Mesothelial cell of epicardium (in vitro differentiated cells): Measurements from ENCODE around the gene RNF14. TPM values are rescaled to one million over a fixed set of nuclear protein-coding genes. Genes with fewer than 3 reads are reported as not detected.

Source experiments
- DNase-seq, 2 experiments: peaks; one replicate each; pipeline ENCODE4 v3.0.0; 2021; ENCODE audit warnings: low spot score in 2 of 2; ENCODE audit not compliant: unreplicated experiment in 2 of 2
- H3K27ac Mint-ChIP-seq: 2 replicates; pipeline ENCODE4 v1.8.0; 2021; ENCODE audit warnings: mixed read lengths
- H3K27me3 Mint-ChIP-seq: 2 replicates; pipeline ENCODE4 v1.8.0; 2021; ENCODE audit warnings: low read depth, mixed read lengths
- H3K36me3 Mint-ChIP-seq: 2 replicates; pipeline ENCODE4 v1.8.0; 2021; ENCODE audit warnings: mixed read lengths
- H3K4me1 Mint-ChIP-seq: 2 replicates; pipeline ENCODE4 v1.8.0; 2021; ENCODE audit warnings: mixed read lengths
- H3K4me3 Mint-ChIP-seq: 2 replicates; pipeline ENCODE4 v1.8.0; 2021; ENCODE audit warnings: mild to moderate bottlenecking, moderate library complexity, mixed read lengths
- H3K9me3 Mint-ChIP-seq: 2 replicates; pipeline ENCODE4 v1.8.0; 2021; ENCODE audit warnings: mixed read lengths
- total RNA-seq: library from RNA; stranded (reverse); gene quantifications from 3 replicates; pipeline ENCODE4 v1.2.1, GENCODE V29; 2021
- TF ChIP-seq, protein P1 (sequence below): fragments of 200-600 bp; sonication (generic); IDR thresholded peaks from one replicate; pipeline ENCODE4 v1.5.0; 2021; ENCODE audit warnings: antibody characterized with exemption; ENCODE audit not compliant: unreplicated experiment

Gene RNF14
- total RNA-seq, 1 donor from 2014 or later = 34.0 TPM

DNA sequence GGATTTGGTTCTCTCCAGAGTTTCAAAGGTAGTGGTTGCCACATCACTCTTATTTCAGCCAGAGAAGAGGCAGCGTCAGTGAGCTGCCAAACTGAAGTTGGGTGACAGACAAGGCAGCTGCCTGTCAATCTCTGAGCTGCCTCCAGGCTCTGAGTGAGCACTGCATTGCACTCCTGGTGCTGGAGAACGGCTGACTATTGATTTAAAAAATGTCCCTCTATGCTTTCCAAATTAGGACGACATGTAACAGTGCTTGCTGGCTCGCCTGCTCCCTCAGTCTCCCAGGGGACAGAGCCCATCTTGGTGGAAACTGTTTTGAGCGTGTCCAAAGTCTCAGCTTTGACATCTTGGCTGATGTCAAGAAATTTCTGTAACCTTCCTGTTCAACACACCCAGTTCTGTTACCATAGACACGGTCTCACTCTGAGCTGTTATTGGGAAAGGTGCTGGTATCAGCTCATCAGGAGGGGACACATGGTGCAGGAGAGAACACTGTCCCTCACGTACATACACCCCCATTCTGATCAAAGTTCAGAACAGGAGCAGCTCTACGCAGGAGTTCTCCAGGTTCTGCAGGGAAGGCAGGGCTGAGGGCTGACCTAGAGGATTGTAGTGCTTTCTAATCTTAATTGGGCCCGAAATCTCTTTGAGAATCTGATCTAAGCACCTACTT is 26.6 kb upstream of the RNF14 start:
- Mint-ChIP-seq H3K27me3 (peaks cover 1% of the 10 kb centered on the region), H3K4me1 (peaks cover 2% of the 10 kb centered on the region), H3K27ac (no peak overlapping the region), H3K9me3 (no peaks in the 10 kb centered on the region), H3K36me3 (no peaks in the 10 kb centered on the region), H3K4me3 (no peak overlapping the region)
- no peak for DNase-seq
- TF ChIP-seq, protein P1, sequence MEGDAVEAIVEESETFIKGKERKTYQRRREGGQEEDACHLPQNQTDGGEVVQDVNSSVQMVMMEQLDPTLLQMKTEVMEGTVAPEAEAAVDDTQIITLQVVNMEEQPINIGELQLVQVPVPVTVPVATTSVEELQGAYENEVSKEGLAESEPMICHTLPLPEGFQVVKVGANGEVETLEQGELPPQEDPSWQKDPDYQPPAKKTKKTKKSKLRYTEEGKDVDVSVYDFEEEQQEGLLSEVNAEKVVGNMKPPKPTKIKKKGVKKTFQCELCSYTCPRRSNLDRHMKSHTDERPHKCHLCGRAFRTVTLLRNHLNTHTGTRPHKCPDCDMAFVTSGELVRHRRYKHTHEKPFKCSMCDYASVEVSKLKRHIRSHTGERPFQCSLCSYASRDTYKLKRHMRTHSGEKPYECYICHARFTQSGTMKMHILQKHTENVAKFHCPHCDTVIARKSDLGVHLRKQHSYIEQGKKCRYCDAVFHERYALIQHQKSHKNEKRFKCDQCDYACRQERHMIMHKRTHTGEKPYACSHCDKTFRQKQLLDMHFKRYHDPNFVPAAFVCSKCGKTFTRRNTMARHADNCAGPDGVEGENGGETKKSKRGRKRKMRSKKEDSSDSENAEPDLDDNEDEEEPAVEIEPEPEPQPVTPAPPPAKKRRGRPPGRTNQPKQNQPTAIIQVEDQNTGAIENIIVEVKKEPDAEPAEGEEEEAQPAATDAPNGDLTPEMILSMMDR = no peak

DNA sequence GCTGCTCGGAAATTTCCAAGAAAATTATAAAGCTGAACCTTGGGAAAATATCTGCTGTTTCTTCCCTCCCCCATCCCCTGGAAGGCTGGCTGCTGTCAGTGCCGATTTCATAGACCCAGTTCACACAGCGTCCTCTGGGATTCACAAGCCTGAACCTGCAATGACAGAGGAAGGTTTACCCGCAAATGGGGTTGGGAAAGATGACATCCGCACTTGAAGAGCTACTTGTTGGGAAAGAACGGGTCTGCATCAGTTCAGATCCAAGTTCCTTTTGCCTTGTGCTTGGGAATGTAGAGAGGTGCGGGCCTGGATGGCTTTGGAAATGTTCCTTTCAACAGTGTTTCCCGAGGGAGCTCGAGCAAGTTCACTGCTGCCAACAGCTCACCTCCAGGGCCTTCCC is 24.8 kb upstream of the RNF14 start:
- TF ChIP-seq, protein P1 = no peak
- no peaks in the 10 kb centered on the region for H3K9me3 Mint-ChIP-seq

DNA sequence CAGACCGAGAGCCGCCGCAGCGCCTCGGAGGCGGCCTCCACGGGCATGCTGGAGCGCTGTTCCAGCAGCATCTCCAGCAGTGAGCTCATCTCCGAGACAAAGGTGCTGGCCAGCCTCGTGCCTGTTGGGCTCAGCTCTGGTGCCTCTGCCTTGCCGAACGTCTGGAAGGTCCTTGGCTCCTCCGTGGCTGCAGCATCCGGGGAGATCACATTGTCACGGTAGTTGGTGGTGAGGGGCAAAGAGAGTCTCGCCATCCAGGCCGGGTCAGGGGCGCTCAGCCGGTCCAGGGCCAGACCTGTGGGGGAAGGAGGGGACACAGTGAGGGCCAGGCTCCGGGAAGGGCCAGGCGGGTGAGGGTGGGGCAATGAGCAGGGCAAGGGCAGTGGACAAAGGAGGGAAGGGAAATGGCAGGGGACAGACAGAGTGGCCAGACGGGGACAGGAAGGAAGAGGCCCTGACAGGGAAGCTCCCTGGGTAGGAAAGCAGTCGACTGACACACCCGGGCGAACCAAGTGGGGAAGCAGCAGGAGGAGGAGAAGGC is 23.3 kb upstream of the RNF14 start:
- TF ChIP-seq, protein P1 = no peak
- no peaks in the 10 kb centered on the region for H3K36me3 Mint-ChIP-seq
- peak overlapping the region; percentile 30 for H3K27ac Mint-ChIP-seq
- no peaks in the 10 kb centered on the region for H3K9me3 Mint-ChIP-seq
- H3K4me1 Mint-ChIP-seq = peaks cover 2% of the 10 kb centered on the region
- no peak overlapping the region for H3K4me3 Mint-ChIP-seq
- peaks cover 1% of the 10 kb centered on the region for H3K27me3 Mint-ChIP-seq
- no peak for DNase-seq

More for the DNA sequence above, 24.8 kb upstream of the RNF14 start:
- Mint-ChIP-seq H3K4me3 (no peak overlapping the region), H3K27ac (no peak overlapping the region), H3K36me3 (no peaks in the 10 kb centered on the region), H3K4me1 (peaks cover 2% of the 10 kb centered on the region), H3K27me3 (peaks cover 1% of the 10 kb centered on the region)
- DNase-seq = no peak

DNA sequence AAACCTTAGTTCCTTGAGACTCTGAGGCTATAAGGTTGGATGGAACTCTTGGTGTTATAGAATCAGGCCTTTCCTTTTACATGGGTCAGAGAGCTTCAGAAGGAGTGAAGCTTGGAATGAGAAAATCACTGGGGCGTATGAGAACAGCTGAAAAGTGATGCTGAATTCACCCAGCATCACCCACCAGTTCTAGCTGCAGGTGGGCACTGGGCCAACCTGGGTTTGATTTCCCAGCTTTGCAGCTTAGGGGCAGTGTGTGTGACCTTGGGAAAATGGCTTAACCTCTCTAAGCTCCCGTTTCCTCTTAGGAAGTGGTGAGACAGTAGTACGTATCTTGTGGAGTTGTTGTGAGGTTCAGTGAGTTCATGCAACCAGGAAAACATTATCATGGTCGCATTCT is 21.6 kb upstream of the RNF14 start:
- H3K9me3 Mint-ChIP-seq = no peaks in the 10 kb centered on the region
- no peak overlapping the region for H3K4me3 Mint-ChIP-seq
- DNase-seq = no peak
- H3K4me1 Mint-ChIP-seq = peaks cover 2% of the 10 kb centered on the region
- H3K36me3 Mint-ChIP-seq = no peaks in the 10 kb centered on the region
- peaks cover 6% of the 10 kb centered on the region for H3K27me3 Mint-ChIP-seq
- no peak overlapping the region for H3K27ac Mint-ChIP-seq
- TF ChIP-seq, protein P1 = no peak

DNA sequence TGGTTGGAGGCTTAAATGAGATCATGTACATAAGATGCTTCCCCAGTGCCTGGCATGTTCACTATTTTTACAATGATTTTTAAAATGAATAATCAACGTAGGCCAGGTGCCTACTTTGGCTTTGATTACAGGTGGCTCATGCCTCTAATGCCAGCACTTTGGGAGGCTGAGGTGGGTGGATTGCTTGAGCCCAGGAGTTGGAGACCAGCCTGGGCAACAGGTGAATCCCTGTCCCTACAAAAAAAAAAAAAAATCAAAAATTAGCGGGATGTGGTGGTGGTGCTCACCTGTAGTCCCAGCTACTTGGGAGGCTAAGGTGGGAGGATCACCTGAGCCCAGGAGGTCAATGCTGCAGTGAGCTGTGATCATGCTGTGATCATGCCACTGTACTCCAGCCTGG is 20.1 kb upstream of the RNF14 start:
- TF ChIP-seq, protein P1 = no peak
- H3K36me3 Mint-ChIP-seq = no peaks in the 10 kb centered on the region
- H3K9me3 Mint-ChIP-seq = no peaks in the 10 kb centered on the region
- peaks cover 6% of the 10 kb centered on the region for H3K27me3 Mint-ChIP-seq
- DNase-seq = no peak
- no peak overlapping the region for H3K27ac Mint-ChIP-seq
- no peak overlapping the region for H3K4me3 Mint-ChIP-seq
- H3K4me1 Mint-ChIP-seq = peaks cover 2% of the 10 kb centered on the region
